Sciatic nerve (tissue), 2 donors: ENCODE results near the gene HASPIN. TPM values are rescaled to one million over a fixed set of nuclear protein-coding genes. Genes with fewer than 3 reads are reported as not detected.

Experiments used
- ATAC-seq: fragments of 200-7000 bp; cut with Tn5 transposase; one replicate; pipeline ENCODE4 v1.9.1; 2020; ENCODE audit warnings: mild to moderate bottlenecking, moderate library complexity
- DNase-seq: peaks from one replicate; pipeline ENCODE4 v3.0.0-alpha.2; 2020; ENCODE audit warnings: low spot score
- intact Hi-C: fragments of 100-400 bp; cut with DNase I; formaldehyde crosslinking; loops from one replicate; pipeline ENCODE4 v1.14.2; 2022
- total RNA-seq: library from RNA; stranded (reverse); fragmentation: NEBNext Ultra II Directional; extraction: Animal tissue kit (Norgen Biotek cat#: 25700); gene quantifications from one replicate; pipeline ENCODE4 v1.2.1, GENCODE V29; 2021
- donor health status: DM: no; HTN: no; CAD: no.
- donor health status: DM: no; HTN: no; CAD: no.

HASPIN gene
- total RNA-seq, 1 donor from 2014 or later = 0.36 TPM

GRCh38 chr17:3759597-3760216 is 36.0 kb downstream of the HASPIN start:
- intact Hi-C loops = no loop called here
- DNase-seq (no peak), ATAC-seq (no peak)

GRCh38 chr17:3761036-3761917 is 37.6 kb downstream of the HASPIN start:
- DNase-seq (no peak), ATAC-seq (no peak)
- intact Hi-C loops = no loop called here

- ATAC-seq (no peak), DNase-seq (no peak)
- intact Hi-C loops = no loop called here
These were observed 38.2 kb downstream of the HASPIN start for GRCh38 chr17:3761918-3762380.

GRCh38 chr17:3762922-3763776 is 39.4 kb downstream of the HASPIN start:
- DNase-seq (no peak), ATAC-seq (no peak)
- intact Hi-C loops = no loop called here

- intact Hi-C loops = no loop called here
- DNase-seq = no peak
- no peak for ATAC-seq
These were observed 40.1 kb downstream of the HASPIN start for GRCh38 chr17:3763777-3764170.

- DNase-seq (no peak), ATAC-seq (no peak)
- intact Hi-C loops = no loop called here
These were observed 42.3 kb downstream of the HASPIN start for GRCh38 chr17:3765981-3766380.

GRCh38 chr17:3766779-3767178 is 43.1 kb downstream of the HASPIN start:
- DNase-seq = no peak
- no peak for ATAC-seq
- intact Hi-C loops = no loop called here

GRCh38 chr17:3768341-3768740 is 44.6 kb downstream of the HASPIN start:
- ATAC-seq (no peak), DNase-seq (no peak)
- intact Hi-C loops = no loop called here

- DNase-seq = no peak
- ATAC-seq = no peak
- intact Hi-C loops = no loop called here
These were observed 45.1 kb downstream of the HASPIN start for GRCh38 chr17:3768769-3769168.

- intact Hi-C loops = no loop called here
- ATAC-seq = no peak
These were observed 46.8 kb downstream of the HASPIN start for GRCh38 chr17:3770466-3770865.

GRCh38 chr17:3771140-3771539 is 47.4 kb downstream of the HASPIN start:
- intact Hi-C loops = no loop called here
- DNase-seq (no peak), ATAC-seq (no peak)

More at GRCh38 chr17:3770466-3770865, 46.8 kb downstream of the HASPIN start:
- no peak for DNase-seq

- intact Hi-C loops = no loop called here
- ATAC-seq (no peak), DNase-seq (no peak)
These were observed 49.1 kb downstream of the HASPIN start for GRCh38 chr17:3772764-3773163.

- intact Hi-C loops = no loop called here
- ATAC-seq (no peak), DNase-seq (no peak)
These were observed 49.8 kb downstream of the HASPIN start for GRCh38 chr17:3773511-3773910.

- intact Hi-C loops = no loop called here
These were observed 50.3 kb downstream of the HASPIN start for GRCh38 chr17:3773966-3774365.

More at GRCh38 chr17:3773966-3774365, 50.3 kb downstream of the HASPIN start:
- ATAC-seq (no peak), DNase-seq (no peak)

Other genes with a start within 250 kb of the HASPIN start
- gene ASPA, start 247.9 kb upstream of the HASPIN start, total RNA-seq = 41.6 TPM
- gene TRPV3, start 166.1 kb upstream of the HASPIN start, total RNA-seq = 13.0 TPM
- gene TRPV1, start 114.5 kb upstream of the HASPIN start, total RNA-seq = 11.1 TPM
- 17.7 TPM for gene SHPK, start 87.7 kb upstream of the HASPIN start, total RNA-seq
- gene CTNS, start 87.1 kb upstream of the HASPIN start, total RNA-seq = 15.7 TPM
- gene TAX1BP3, start 55.3 kb upstream of the HASPIN start, total RNA-seq = 168 TPM
- gene EMC6, start 55.1 kb upstream of the HASPIN start, total RNA-seq = 18.4 TPM
- gene P2RX5, start 27.7 kb upstream of the HASPIN start, total RNA-seq = 1.8 TPM
- gene ITGAE, start 77.3 kb downstream of the HASPIN start, total RNA-seq = 19.3 TPM
- gene NCBP3, start 122.3 kb downstream of the HASPIN start, total RNA-seq = 42.3 TPM
- 7.7 TPM for gene CAMKK1, start 169.2 kb downstream of the HASPIN start, total RNA-seq
- gene P2RX1, start 192.6 kb downstream of the HASPIN start, total RNA-seq = 7.3 TPM
- gene ATP2A3, start 240.5 kb downstream of the HASPIN start, total RNA-seq = 13.8 TPM